ENCODE results near the gene SH2D1A.

DNA sequence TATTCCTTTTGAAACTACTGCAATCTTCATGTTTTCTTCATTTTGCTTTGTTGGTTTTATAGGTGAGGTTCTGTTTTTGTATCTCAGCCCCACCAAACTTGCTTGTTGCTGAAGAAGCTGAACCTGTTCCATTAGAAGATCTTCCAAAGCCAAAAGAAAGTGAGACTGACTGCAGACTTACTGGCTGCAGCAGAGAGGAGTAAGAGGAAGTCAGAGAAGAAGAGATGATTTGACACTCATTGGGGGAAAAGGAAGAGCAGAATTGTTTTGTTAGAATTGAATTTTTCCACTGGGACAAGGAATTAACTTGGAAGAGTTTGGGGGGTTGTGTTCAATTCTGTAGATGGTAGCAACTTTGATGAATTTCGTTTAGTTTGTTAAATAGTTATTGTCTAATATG is 10.8 kb upstream of the SH2D1A start:
- TF ChIP-seq, protein P1, sequence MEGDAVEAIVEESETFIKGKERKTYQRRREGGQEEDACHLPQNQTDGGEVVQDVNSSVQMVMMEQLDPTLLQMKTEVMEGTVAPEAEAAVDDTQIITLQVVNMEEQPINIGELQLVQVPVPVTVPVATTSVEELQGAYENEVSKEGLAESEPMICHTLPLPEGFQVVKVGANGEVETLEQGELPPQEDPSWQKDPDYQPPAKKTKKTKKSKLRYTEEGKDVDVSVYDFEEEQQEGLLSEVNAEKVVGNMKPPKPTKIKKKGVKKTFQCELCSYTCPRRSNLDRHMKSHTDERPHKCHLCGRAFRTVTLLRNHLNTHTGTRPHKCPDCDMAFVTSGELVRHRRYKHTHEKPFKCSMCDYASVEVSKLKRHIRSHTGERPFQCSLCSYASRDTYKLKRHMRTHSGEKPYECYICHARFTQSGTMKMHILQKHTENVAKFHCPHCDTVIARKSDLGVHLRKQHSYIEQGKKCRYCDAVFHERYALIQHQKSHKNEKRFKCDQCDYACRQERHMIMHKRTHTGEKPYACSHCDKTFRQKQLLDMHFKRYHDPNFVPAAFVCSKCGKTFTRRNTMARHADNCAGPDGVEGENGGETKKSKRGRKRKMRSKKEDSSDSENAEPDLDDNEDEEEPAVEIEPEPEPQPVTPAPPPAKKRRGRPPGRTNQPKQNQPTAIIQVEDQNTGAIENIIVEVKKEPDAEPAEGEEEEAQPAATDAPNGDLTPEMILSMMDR (conservative IDR thresholded peaks at IDR 0.05; ENCODE audit: low read length), result no peak
- TF ChIP-seq EZH2phosphoT487 (IDR thresholded peaks at IDR 0.05; ENCODE audit: borderline replicate concordance), result no peak
